ENCODE measurements around the gene NTF3. TPM values are rescaled to one million over a fixed set of nuclear protein-coding genes. Genes with fewer than 3 reads are reported as not detected.
A peak's percentile ranks its signal among the peaks of the same experiment; 100 is the strongest.

NTF3 gene
- total RNA-seq (2013): not detected
- polyA plus RNA-seq: not detected
- polyA minus RNA-seq: not detected in 2 replicates
- total RNA-seq: 0 to 0.60 (median 0) reads per million in 11 experiments

DNA sequence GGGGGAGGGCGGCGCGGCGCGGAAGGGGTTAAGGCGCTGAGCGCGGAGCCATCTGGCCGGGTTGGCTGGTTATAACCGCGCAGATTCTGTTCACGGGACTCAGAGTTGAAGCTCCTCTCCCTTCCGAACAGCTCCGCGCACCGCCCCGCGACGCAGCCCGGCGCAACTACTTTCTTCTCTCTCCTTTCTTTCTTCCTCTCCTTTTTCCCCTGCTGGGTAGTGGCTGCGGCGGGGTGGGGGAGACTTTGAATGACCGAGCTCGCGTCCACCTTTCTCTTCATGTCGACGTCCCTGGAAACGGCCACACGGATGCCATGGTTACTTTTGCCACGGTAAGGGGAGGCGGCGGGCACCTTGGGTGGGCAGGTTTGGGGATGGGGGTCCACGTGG lies at the start of gene NTF3:
Gene NTF3 (plus strand): TSS at position 98 of the 390 bp plus-strand sequence. CDS start 217 bp downstream, at position 315.
- Mint-ChIP-seq H3K27ac (peak within 1 kb of the TSS in 1 of 7 donors; percentile 11), H3K36me3 (peaks cover 0 to 11% of the 10 kb centered on the region in 2 donors), H3K4me3 (peak within 1 kb of the TSS; percentile 51 to 90), H3K27me3 (ENCODE audit: low read depth in 3 of 3) (peaks cover 46 to 61% (median 52%) of the 10 kb centered on the region in 3 donors), H3K4me1 (peaks cover 15% of the 10 kb centered on the region), H3K9me3 (peaks cover 0 to 8% (median 5%) of the 10 kb centered on the region in 7 donors)
- WGBS (ENCODE audit: insufficient coverage): 0% methylated on average over 12 of the region's 34 CpGs
- Histone ChIP-seq H2AFZ (ENCODE audit: insufficient read depth, low read depth, low read length, poor library complexity, severe bottlenecking) (no peak within 1 kb of the TSS), H3K9ac (ENCODE audit: insufficient read depth, low read length, poor library complexity, severe bottlenecking) (no peak within 1 kb of the TSS), H3K4me1 (ENCODE audit: control insufficient read depth in 1 of 2, insufficient read depth in 2 of 2, low read length in 2 of 2) (no peaks in the 10 kb centered on the region), H3K4me2 (replicated peaks; ENCODE audit: extremely low read depth, low read length, poor library complexity, severe bottlenecking) (peak within 1 kb of the TSS; percentile 7), H4K20me1 (ENCODE audit: insufficient read depth, low read length) (no peaks in the 10 kb centered on the region), H3K36me3 (replicated peaks in 1 of 2; ENCODE audit: control insufficient read depth in 1 of 2, insufficient read depth in 2 of 2, low read length in 2 of 2) (no peaks in the 10 kb centered on the region), H3K27me3 (ENCODE audit: control insufficient read depth in 2 of 2, insufficient read depth in 2 of 2, low read length in 2 of 2) (peaks cover 81 to 99% of the 10 kb centered on the region in 2 donors), H3K9me3 (replicated peaks in 1 of 2; ENCODE audit: control insufficient read depth in 1 of 2, insufficient read depth in 1 of 2, low read length in 2 of 2) (peaks cover 0 to 26% of the 10 kb centered on the region in 2 donors), H3K79me2 (ENCODE audit: insufficient read depth, low read length) (no peaks in the 10 kb centered on the region), H3K27ac (ENCODE audit: low read depth in 1 of 2, low read length in 2 of 2) (no peak within 1 kb of the TSS), H3K4me3 (replicated peaks in 1 of 3; ENCODE audit: low read depth in 2 of 3, low read length in 3 of 3) (no peak within 1 kb of the TSS)
- TF ChIP-seq, protein P1, sequence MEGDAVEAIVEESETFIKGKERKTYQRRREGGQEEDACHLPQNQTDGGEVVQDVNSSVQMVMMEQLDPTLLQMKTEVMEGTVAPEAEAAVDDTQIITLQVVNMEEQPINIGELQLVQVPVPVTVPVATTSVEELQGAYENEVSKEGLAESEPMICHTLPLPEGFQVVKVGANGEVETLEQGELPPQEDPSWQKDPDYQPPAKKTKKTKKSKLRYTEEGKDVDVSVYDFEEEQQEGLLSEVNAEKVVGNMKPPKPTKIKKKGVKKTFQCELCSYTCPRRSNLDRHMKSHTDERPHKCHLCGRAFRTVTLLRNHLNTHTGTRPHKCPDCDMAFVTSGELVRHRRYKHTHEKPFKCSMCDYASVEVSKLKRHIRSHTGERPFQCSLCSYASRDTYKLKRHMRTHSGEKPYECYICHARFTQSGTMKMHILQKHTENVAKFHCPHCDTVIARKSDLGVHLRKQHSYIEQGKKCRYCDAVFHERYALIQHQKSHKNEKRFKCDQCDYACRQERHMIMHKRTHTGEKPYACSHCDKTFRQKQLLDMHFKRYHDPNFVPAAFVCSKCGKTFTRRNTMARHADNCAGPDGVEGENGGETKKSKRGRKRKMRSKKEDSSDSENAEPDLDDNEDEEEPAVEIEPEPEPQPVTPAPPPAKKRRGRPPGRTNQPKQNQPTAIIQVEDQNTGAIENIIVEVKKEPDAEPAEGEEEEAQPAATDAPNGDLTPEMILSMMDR (IDR thresholded peaks at IDR 0.05): no peak
- intact Hi-C loops (cut with micrococcal nuclease): no loop called here
- no peak for DNase-seq

DNA sequence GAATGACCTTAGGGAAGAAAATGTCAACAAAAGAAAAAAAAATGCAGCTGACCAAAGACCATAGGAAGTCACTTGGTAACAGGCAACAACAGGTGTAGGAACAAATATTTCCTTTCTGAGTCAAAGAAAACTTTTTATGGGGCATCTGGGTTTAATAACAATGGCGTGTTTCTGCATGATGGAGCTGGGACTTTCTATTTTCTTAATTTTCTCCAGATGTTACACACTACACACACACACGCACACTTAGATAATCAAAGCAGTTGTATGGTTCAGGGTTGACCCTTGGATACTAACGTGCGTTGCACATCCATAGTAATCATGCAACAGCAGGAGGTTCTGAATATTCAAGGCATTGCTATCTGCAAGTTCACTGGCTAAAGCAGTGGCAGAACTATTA lies 47.9 kb upstream of the NTF3 start:
- Histone ChIP-seq H3K79me2 (ENCODE audit: insufficient read depth, low read length) (no peaks in the 10 kb centered on the region), H3K9ac (ENCODE audit: insufficient read depth, low read length, poor library complexity, severe bottlenecking) (no peak overlapping the region), H3K4me1 (ENCODE audit: control insufficient read depth in 1 of 2, insufficient read depth in 2 of 2, low read length in 2 of 2) (no peaks in the 10 kb centered on the region), H3K4me2 (replicated peaks; ENCODE audit: extremely low read depth, low read length, poor library complexity, severe bottlenecking) (no peak overlapping the region), H3K27me3 (ENCODE audit: control insufficient read depth in 2 of 2, insufficient read depth in 2 of 2, low read length in 2 of 2) (peaks cover 0 to 2% of the 10 kb centered on the region in 2 donors), H3K4me3 (replicated peaks in 1 of 3; ENCODE audit: low read depth in 2 of 3, low read length in 3 of 3) (no peak overlapping the region), H3K36me3 (replicated peaks in 1 of 2; ENCODE audit: control insufficient read depth in 1 of 2, insufficient read depth in 2 of 2, low read length in 2 of 2) (no peaks in the 10 kb centered on the region), H3K9me3 (replicated peaks in 1 of 2; ENCODE audit: control insufficient read depth in 1 of 2, insufficient read depth in 1 of 2, low read length in 2 of 2) (no peaks in the 10 kb centered on the region), H2AFZ (ENCODE audit: insufficient read depth, low read depth, low read length, poor library complexity, severe bottlenecking) (no peak overlapping the region), H3K27ac (ENCODE audit: low read depth in 1 of 2, low read length in 2 of 2) (no peak overlapping the region), H4K20me1 (ENCODE audit: insufficient read depth, low read length) (no peaks in the 10 kb centered on the region)
- Mint-ChIP-seq H3K9me3 (peaks cover 0 to 2% (median 0%) of the 10 kb centered on the region in 7 donors), H3K27ac (no peak overlapping the region), H3K36me3 (no peaks in the 10 kb centered on the region), H3K27me3 (ENCODE audit: low read depth in 3 of 3) (peaks cover 0 to 4% (median 2%) of the 10 kb centered on the region in 3 donors), H3K4me3 (no peak overlapping the region), H3K4me1 (no peaks in the 10 kb centered on the region)
- no CpG with 5 or more reads among the region's 4 CpGs for WGBS (ENCODE audit: insufficient coverage)
- DNase-seq: no peak
- TF ChIP-seq, protein P1 (IDR thresholded peaks at IDR 0.05): no peak
- intact Hi-C loops (cut with micrococcal nuclease): no loop called here

Data from CD14-positive monocyte (primary cell).